ENCODE data around the gene AKNA. TPM values are rescaled to one million over a fixed set of nuclear protein-coding genes. Genes with fewer than 3 reads are reported as not detected.

Gene AKNA
- total RNA-seq, 1 experiment from 2014 or later: 3.9 TPM

GRCh38 chr9:114412048-114412683 lies 24.4 kb upstream of the AKNA start:
- Mint-ChIP-seq H3K4me1 (ENCODE audit: low read depth, unreplicated experiment) (no peaks in the 10 kb centered on the region), H3K27me3 (ENCODE audit: unreplicated experiment) (peaks cover 26% of the 10 kb centered on the region), H3K27ac (ENCODE audit: unreplicated experiment) (no peak overlapping the region), H3K9me3 (ENCODE audit: low read depth, unreplicated experiment) (no peaks in the 10 kb centered on the region), H3K36me3 (ENCODE audit: insufficient read depth, unreplicated experiment) (peaks cover 4% of the 10 kb centered on the region), H3K4me3 (ENCODE audit: low read depth, unreplicated experiment) (no peak overlapping the region)
- DNase-seq: no peak
- no TSS peak for BruUV-seq (replicated peaks)
- no peak for TF ChIP-seq CTCF (IDR thresholded peaks at IDR 0.05; ENCODE audit: unreplicated experiment)
- CTCF ChIA-PET: no interaction called here
- intact Hi-C loops (cut with micrococcal nuclease; ENCODE audit: unreplicated experiment): no loop called here

- no peaks in the 10 kb centered on the region for H3K9me3 Mint-ChIP-seq (ENCODE audit: low read depth, unreplicated experiment)
- H3K4me3 Mint-ChIP-seq (ENCODE audit: low read depth, unreplicated experiment): no peak overlapping the region
- intact Hi-C loops (cut with micrococcal nuclease; ENCODE audit: unreplicated experiment): no loop called here
- CTCF ChIA-PET: no interaction called here
- peaks cover 4% of the 10 kb centered on the region for H3K36me3 Mint-ChIP-seq (ENCODE audit: insufficient read depth, unreplicated experiment)
- no peak for DNase-seq
- no peak overlapping the region for H3K27ac Mint-ChIP-seq (ENCODE audit: unreplicated experiment)
- no peak for TF ChIP-seq CTCF (IDR thresholded peaks at IDR 0.05; ENCODE audit: unreplicated experiment)
- H3K4me1 Mint-ChIP-seq (ENCODE audit: low read depth, unreplicated experiment): no peaks in the 10 kb centered on the region
- no TSS peak for BruUV-seq (replicated peaks)
- peaks cover 33% of the 10 kb centered on the region for H3K27me3 Mint-ChIP-seq (ENCODE audit: unreplicated experiment)
These were observed 23.7 kb upstream of the AKNA start for GRCh38 chr9:114411452-114411851.

GRCh38 chr9:114410910-114411309 lies 23.1 kb upstream of the AKNA start:
- BruUV-seq (replicated peaks): no TSS peak
- Mint-ChIP-seq H3K36me3 (ENCODE audit: insufficient read depth, unreplicated experiment) (peaks cover 4% of the 10 kb centered on the region), H3K27me3 (ENCODE audit: unreplicated experiment) (peaks cover 35% of the 10 kb centered on the region), H3K4me3 (ENCODE audit: low read depth, unreplicated experiment) (no peak overlapping the region), H3K4me1 (ENCODE audit: low read depth, unreplicated experiment) (no peaks in the 10 kb centered on the region), H3K27ac (ENCODE audit: unreplicated experiment) (no peak overlapping the region), H3K9me3 (ENCODE audit: low read depth, unreplicated experiment) (no peaks in the 10 kb centered on the region)
- TF ChIP-seq CTCF (IDR thresholded peaks at IDR 0.05; ENCODE audit: unreplicated experiment): no peak
- no peak for DNase-seq
- intact Hi-C loops (cut with micrococcal nuclease; ENCODE audit: unreplicated experiment): no loop called here
- CTCF ChIA-PET: no interaction called here

- CTCF ChIA-PET: interaction anchor here (0.6 kb wide), 1 partner anchor 37 kb away, joined by 5 read pairs; no protein-coding TSS in a partner anchor
These were observed 22.1 kb upstream of the AKNA start for GRCh38 chr9:114409842-114410241.

More at GRCh38 chr9:114409842-114410241, 22.1 kb upstream of the AKNA start:
- BruUV-seq (replicated peaks): no TSS peak
- H3K27me3 Mint-ChIP-seq (ENCODE audit: unreplicated experiment): peaks cover 35% of the 10 kb centered on the region
- no peak overlapping the region for H3K4me3 Mint-ChIP-seq (ENCODE audit: low read depth, unreplicated experiment)
- peak overlapping the region; percentile 21 for H3K27ac Mint-ChIP-seq (ENCODE audit: unreplicated experiment)
- no peaks in the 10 kb centered on the region for H3K9me3 Mint-ChIP-seq (ENCODE audit: low read depth, unreplicated experiment)
- no peak for TF ChIP-seq CTCF (IDR thresholded peaks at IDR 0.05; ENCODE audit: unreplicated experiment)
- intact Hi-C loops (cut with micrococcal nuclease; ENCODE audit: unreplicated experiment): loop anchor here (10.0 kb wide), 1 partner anchor 605 kb away; no protein-coding TSS in a partner anchor
- no peaks in the 10 kb centered on the region for H3K36me3 Mint-ChIP-seq (ENCODE audit: insufficient read depth, unreplicated experiment)
- no peak for DNase-seq
- H3K4me1 Mint-ChIP-seq (ENCODE audit: low read depth, unreplicated experiment): no peaks in the 10 kb centered on the region

Data from Calu3 (cell line).